GM19238 (cell line): ENCODE measurements around the gene PAQR8.

Experiments used
- DNase-seq: peaks from one replicate; pipeline ENCODE4 v3.0.0; 2011; ENCODE audit warnings: low spot score; ENCODE audit not compliant: insufficient read length

PAQR8 gene

GRCh38 chr6:52361945-52362442 lies at the start of gene PAQR8:
TSS of gene PAQR8 (plus strand) at chr6:52362151. CDS start at chr6:52403214, 41,063 bp downstream.
- DNase-seq: peak; percentile 93

- DNase-seq: no peak
These were observed 49.5 kb upstream of the PAQR8 start for GRCh38 chr6:52312461-52312860.

GRCh38 chr6:52314752-52315151 lies 47.2 kb upstream of the PAQR8 start:
- no peak for DNase-seq

GRCh38 chr6:52317211-52317610 lies 44.7 kb upstream of the PAQR8 start:
- no peak for DNase-seq

GRCh38 chr6:52317841-52318581 lies 43.9 kb upstream of the PAQR8 start:
- DNase-seq: no peak

- no peak for DNase-seq
These were observed 37.8 kb upstream of the PAQR8 start for GRCh38 chr6:52324189-52324588.

- no peak for DNase-seq
These were observed 36.1 kb upstream of the PAQR8 start for GRCh38 chr6:52325695-52326471.

- DNase-seq: no peak
These were observed 35.2 kb upstream of the PAQR8 start for GRCh38 chr6:52326540-52327364.

- DNase-seq: no peak
These were observed 33.7 kb upstream of the PAQR8 start for GRCh38 chr6:52328303-52328662.

GRCh38 chr6:52328729-52329128 lies 33.2 kb upstream of the PAQR8 start:
- DNase-seq: no peak

GRCh38 chr6:52330470-52330869 lies 31.5 kb upstream of the PAQR8 start:
- DNase-seq: no peak

GRCh38 chr6:52331793-52332457 lies 30.0 kb upstream of the PAQR8 start:
- no peak for DNase-seq

- DNase-seq: no peak
These were observed 28.1 kb upstream of the PAQR8 start for GRCh38 chr6:52333840-52334200.

- no peak for DNase-seq
These were observed 26.4 kb upstream of the PAQR8 start for GRCh38 chr6:52335576-52335975.

GRCh38 chr6:52336919-52337561 lies 24.9 kb upstream of the PAQR8 start:
- DNase-seq: no peak

GRCh38 chr6:52337633-52338290 lies 24.2 kb upstream of the PAQR8 start:
- DNase-seq: no peak

- no peak for DNase-seq
These were observed 21.4 kb upstream of the PAQR8 start for GRCh38 chr6:52340603-52340880.

GRCh38 chr6:52341561-52342260 lies 20.2 kb upstream of the PAQR8 start:
- DNase-seq: no peak

- DNase-seq: no peak
These were observed 16.6 kb upstream of the PAQR8 start for GRCh38 chr6:52345311-52345710.

GRCh38 chr6:52346503-52346902 lies 15.4 kb upstream of the PAQR8 start:
- DNase-seq: no peak
